ENCODE measurements around the gene ENDOG.

ENDOG gene

DNA sequence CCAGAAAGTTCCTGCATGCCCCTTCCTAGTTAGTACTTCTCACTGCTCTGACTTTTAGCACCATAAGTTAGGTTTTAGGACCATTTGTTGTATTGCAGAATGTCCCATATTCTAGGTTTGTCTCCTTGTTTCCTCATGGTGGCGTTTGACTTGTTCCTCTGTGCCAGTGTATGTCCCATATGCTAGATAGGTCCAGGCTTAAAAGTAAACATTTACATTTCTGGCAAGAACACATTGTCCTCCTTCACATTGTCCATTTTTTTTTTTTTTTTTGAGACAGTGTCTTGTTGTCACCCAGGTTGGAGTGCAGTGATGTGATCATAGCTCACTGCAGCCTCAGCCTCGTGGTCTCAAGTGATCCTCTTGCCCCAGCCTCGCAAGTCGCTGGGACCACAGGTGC is 15.8 kb upstream of the ENDOG start:
- no peak for DNase-seq

DNA sequence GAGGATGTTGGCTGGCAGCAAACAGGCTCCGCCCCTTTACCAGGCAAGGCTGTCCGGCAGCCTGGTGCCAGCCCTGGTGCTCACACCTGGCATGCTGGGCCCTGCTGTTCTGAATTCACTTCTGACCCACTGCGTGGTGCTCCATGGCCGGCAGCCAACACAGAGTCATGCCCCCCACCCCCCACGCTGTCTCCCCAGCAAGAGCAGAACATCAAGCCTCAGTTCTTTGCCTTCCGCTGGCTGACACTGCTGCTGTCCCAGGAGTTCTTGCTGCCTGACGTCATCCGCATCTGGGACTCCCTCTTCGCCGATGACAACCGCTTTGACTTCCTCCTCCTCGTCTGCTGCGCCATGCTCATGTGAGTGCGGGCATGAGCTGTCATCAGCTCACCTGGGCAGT is 12.6 kb upstream of the ENDOG start:
- no peak for DNase-seq

DNA sequence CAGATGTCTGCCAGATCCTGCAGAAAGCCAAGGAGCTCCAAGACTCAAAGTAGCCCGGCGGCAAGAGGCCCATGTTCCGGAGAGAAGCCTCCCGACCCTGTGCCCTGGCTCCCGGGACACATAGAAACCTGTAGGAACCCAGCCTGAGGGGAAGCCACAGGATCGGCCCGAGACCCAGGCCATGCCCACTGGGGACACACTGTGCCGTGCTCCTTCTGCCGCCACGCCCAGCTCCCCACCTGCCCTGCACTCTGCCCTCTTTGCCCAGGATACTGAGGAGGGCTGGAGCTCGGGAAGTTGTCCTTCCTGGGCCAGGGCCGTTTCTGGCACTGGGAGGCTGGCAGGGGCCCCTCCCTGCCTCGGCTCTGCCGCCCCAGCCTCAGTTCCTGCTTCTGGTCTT is 10.5 kb upstream of the ENDOG start:
- DNase-seq: no peak

DNA sequence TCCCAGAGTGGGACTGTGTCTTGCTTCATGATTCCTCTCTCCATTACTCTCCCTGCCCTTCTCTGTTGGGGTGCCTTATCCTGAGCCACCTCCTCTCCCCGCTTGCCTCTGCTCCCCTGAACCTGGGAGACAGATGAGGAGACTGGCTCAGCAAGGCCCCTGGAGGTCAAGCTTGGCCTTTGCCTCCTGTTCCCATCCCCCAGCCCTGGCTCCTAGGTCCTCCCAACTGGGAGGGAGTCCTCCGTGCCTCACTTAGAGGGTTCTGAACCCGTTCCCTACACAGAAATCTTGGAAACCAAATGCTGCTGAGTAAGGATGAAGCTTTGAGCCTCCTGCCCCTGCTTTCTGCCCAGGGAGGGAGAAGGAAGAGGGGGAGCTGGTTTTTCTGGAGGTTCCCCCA is 9.8 kb upstream of the ENDOG start:
- no peak for DNase-seq

DNA sequence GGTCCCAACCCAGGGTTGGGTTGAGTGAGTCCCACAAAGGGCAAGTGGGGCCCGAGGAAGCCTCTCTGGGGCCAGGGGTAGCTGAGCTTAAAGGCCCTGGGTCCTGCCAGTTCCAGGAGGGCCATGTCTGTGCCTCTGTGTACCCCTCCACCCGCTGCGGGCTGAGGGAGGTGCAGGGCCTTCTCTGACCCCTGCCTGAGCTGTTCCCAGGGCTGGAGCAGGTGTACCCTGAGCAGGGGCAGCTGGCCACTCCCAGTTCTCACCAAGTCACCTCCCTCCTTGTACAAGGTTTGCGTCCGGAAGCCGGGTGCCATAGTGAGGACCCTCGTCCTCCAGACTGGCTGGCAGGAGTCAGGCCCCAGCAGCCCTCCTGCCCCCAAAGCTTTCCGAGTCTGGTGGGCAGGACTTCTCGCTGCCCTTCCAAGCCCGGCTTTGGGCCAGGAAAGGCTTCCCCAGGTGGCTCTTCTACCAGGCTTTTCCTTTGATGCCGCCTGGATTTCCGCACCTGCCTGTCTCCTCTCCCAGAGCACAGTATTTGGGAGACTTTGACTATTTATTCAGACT is 9.2 kb upstream of the ENDOG start:
- DNase-seq: no peak

DNA sequence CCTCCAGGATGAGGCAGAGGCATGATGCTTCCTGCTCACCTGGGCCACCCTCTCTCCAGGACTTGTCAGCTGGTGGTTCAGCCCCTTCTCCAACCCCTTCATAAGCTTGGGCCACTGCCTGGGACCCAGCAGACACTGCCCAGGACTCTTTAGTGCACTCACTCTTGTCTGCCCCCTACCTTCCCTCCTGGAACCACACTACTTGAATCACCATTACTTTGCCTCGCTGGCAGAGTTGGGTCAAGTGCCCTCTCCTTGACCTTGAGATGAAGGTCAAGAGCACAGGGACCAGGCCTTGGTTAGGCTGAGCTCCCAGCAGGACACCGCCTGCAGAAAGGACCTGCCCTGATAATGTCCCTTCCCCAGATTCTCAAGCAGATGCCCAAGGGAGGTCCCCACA is 8.5 kb upstream of the ENDOG start:
- no peak for DNase-seq

DNA sequence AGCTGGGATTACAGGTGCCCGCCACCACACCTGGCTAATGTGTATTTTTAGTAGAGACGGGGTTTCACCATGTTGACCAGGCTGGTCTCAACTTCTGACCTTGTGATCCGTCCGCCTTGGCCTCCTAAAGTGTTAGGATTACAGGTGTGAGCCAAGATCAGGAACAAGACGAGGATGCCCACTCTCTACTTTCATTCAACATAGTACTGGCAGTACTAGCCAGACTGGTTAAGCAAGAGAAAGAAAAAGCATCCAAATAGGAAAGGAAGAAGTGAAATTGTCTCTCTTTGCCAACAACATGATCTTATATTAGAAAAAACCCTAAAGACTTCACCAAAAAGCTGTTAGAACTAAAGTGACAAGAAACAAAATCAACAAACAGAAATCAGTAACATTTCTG is 7.4 kb upstream of the ENDOG start:
- DNase-seq: no peak

DNA sequence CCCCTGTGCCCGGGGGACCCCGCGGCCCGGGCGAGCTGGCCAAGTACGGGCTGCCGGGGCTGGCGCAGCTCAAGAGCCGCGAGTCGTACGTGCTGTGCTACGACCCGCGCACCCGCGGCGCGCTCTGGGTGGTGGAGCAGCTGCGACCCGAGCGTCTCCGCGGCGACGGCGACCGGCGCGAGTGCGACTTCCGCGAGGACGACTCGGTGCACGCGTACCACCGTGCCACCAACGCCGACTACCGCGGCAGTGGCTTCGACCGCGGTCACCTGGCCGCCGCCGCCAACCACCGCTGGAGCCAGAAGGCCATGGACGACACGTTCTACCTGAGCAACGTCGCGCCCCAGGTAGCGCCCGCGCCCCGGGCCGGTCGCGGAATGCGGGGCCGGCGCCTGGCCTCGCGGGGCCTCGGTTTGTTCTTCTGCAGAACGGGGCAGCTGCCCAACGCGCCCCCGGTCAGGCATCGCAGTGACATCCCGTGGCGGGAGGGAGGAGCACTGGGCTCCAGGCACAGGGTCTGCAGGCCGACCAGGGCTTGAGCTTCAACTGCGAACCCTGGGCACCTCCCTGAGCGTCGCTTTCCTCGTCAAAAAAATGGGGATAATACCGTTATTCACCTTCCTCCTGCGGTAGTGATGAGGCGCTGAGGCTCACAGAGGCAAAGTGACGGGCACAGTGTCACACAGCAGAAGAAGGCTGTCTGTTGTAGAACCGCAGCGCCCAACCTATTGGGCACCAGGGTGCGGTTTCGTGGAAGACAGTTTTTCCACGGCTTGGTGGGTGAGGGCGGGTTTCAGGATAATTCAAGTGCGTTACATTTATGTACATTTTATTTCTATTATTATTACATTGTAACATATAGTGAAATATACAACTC is 777 bp downstream of the ENDOG start:
- peak in 2 of 4 experiments; percentile 27 to 51 for DNase-seq

DNA sequence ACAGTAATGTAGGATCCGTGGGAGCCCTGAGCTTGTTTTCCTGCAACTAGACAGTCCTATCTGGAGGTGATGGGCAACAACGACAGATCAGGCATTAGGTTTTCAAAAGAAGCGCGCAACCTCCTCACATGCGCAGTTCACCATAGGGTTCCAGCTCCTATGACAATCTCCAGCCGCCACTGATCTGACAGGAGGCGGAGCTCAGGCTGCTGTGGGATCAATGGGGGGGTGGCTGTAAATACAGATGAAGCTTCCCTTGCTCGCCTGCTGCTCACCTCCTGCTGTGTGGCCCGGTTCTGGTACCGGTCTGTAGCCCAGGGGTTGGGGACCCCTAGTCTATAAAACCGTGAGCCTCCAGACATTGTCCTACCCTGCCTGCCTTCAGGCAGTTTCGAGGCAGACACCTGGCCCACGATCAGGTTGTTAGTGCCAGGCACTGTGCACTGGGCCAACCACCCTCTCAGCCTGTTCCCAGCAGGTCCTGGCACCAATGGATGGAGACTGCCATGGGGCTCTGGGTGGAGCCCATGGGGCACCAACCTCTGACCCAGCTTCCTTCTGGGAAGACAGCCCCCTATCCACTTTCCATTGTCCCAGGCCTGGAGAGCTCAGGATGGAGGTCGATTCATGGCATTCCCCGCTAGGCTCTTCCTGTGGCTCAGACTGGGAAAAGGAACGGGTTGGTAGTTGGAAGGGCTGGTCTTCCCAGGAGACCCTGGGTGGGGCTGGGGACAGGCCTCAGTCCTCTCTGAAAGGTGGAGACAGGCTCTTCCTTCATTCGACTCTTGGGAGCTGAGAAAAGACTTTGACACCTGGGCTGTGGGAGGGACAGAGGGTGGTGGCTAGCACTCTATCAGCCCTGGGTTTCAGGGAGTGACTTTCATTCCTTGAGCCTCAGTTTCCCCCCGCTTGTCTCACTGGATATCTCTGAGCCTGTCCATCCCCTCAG is 1.7 kb downstream of the ENDOG start:
- no peak for DNase-seq

DNA sequence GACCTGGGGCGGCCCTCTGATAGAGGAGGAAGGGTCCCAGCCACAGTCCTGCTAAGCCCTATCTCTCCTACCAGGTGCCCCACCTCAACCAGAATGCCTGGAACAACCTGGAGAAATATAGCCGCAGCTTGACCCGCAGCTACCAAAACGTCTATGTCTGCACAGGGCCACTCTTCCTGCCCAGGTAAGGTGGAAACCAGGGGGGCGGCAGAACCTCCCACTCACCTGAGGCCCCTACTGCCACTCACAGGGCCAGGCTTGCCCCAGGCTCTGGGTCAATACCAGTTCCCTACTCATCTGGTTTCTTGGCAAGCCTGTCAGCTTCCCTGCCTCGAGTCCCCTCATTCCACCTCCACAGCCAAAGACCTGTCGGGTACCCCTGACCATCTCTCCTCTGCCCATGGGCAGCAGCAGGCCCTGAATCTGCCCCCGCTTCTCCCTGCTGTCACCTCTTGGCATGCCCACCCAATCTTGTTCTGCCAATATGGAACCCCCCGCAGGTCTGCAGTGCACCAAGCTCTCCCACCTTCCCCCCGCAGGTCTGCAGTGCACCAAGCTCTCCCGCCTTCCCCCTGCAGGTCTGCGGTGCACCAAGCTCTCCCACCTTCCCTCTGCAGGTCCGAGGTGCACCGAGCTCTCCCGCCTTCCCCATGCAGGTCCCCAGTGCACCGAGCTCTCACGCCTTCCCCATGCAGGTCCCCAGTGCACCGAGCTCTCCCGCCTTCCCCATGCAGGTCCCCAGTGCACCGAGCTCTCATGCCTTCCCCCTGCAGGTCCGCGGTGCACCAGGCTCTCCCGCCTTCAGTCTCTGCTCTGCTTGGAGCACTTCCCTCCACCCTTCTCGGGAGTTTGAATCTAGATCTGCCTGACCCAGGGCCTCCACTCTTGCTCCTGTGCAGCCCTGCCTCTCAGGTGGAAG is 2.6 kb downstream of the ENDOG start:
- DNase-seq: no peak

DNA sequence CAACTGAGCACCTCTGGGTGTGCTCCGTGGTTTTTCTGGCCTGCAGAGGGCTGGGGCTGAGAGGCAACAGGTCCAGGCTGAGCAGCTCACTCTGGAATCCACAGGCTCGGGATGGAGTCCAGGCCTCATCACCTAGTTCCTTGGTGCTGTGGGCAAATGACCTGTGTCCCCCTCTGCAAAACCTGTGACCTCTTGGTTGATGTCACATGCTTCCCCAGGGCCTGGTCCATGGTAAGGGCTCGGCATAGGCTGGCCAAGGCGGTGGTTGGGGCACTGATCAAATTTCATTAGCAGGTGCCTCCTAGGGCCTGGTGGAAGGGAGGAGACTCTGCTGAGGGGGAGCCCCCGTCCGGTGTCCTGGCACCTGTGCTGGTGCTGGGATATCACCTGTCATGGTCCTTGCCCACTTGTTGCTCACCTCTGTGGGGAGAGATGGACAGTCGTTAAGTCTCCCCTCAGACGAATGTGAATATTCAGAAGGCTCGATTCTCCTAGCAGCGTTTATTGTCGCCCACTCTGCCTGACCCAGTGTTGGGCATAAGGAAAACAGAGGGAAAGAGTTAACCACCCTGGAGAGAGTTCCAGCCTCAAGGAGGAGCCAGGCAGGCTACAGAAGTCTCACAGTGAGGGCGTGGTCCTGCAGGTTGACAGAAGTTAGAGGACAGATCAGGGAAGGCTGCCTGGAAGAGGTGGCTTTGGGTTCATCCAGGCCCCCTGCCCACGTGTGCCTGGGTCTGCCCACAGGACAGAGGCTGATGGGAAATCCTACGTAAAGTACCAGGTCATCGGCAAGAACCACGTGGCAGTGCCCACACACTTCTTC is 3.5 kb downstream of the ENDOG start:
- DNase-seq: no peak

DNA sequence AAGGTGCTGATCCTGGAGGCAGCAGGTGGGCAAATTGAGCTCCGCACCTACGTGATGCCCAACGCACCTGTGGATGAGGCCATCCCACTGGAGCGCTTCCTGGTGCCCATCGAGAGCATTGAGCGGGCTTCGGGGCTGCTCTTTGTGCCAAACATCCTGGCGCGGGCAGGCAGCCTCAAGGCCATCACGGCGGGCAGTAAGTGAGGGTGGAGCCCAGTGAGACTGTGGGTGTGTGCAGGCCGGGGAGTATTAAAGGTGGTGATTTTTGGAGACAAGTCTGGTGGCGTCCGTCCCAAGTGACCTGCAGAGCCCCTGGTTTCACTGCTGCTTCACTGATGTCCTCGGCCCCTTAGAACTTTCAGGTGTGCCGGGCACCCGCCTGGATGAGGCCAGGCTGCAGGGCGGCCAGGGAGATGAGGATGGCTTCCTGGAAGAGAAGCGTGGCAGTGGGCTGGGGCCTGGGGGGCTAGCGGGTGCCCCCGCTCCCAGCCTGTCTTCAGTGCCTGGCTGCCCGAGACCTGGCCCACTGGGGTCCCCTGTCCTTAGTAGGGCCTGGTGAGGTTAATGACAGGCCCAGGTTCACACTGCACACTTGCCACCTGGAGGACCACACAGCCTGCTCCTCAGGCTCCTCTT is 4.2 kb downstream of the ENDOG start:
- DNase-seq: no peak

DNA sequence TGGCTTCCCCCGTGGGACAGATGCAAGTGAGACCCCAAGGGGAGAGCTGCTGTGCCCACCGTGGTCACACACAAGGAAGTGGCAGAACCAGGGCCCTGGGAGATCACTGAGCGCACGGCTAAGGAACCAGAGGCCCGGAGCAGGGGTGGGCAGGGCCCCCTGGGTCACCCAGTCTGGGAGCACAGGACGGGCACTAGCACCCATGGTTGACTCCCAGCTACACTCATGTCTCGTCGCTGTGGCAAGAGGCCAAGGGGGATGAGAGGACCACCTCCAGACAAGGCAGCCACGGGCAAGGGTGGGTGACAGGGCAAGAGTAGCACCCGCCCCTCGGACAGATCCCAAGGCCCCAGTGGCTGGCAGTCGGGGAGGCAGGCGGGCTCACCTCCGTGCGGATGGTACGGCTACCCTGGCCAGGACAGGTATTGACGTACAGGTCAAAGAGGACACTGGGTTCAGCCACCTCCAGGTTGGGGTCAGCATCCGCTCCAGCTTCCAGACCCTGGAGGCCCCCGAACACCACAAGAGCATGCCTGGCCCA is 5.1 kb downstream of the ENDOG start:
- no peak for DNase-seq

DNA sequence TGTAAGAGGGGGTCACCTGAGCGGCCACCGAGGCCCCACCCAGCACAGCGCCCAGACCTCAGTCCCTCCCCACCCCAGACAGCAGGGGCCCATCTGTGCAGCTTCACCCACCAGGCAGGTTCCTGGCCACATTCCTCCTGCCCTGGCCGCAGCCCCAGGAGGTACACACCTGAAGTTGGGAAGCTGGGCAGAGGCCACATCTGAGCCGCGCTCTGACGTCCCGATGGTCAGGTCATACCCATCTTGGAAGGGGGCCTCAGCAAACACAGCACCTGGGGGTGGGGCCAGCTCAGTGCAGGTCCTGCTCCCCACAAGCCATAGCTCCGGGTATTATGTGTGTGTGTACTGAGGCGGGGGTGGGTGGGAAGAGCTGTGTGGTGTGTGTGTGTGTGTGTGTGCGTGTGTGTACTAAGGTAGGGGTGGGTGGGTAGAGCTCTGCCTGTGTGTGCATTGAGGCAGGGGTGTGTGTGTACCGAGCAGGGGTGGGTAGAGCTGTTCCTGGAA is 5.7 kb downstream of the ENDOG start:
- DNase-seq: no peak

DNA sequence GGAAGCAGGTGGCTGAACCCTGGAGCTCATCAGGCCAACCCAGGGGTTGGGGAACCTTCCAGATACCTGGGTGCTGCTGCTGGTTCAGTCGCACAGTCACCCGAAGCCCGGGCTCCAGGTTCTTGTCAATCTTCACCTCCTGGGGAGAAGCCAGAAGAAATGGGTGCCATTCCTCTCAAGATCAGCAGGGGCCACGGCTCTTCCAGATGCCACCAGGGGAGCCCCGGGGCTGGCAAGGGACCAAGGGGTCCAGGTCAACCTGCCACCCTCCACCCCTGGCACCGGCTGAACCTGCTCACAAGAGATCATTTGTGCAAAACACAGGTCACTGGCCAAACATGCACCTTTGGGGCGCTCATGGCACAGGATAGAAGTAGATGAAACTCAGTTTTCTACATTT is 6.6 kb downstream of the ENDOG start:
- no peak for DNase-seq

DNA sequence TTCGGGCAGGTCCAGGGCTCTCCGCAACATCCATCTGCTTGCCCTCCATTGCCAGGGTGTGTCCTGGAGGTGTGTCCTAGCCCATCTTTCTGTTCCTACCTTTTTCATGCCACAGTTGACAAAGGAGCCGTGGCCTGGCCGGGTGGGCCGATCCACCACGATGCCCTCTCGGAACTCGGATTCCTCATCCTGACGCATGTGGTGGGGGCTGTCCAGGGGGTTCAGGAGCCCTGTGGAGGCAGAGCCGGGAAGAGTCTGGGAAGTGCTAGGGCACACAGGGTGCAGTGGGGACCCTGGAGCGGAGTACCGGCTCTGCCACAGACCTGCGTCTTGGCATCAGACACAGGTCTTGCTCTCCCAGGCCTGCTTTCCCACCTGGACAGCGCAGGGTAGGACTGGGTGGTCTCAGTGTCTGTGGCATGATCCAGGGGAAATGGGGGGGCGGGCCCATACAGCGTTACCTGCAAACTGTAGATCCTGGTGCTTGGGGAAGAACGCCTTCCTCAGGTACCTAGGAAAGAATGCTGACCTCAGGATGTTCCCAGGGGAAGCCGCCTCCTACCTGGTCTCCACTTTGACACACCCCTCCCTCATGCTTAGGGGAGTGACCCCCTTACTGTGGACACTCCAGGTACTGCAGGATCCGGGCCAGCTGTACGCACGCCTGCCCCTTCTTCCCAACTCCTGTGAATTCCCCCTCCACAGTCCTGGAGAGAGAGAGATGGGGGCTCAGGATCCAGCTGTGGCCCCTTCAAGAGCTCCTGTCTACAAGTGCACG is 7.8 kb downstream of the ENDOG start:
- DNase-seq: no peak

DNA sequence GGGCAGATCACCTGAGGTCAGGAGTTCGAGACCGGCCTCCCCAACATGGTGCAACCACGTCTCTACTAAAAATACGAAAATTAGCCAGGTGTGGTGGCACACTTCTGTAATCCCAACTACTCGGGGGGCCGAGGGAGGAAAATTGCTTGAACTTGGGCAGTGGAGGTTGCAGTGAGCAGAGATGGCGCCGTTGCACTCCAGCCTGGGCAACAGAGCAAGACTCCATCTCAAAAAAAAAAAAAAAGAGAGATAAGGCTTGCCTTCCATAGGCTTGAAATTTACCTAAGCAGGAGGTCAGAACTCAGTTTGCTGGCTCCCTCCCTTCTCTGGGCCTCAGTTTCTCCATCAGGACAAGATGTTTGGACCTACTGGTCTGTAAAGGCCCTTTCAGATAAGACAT is 10.0 kb downstream of the ENDOG start:
- no peak for DNase-seq

DNA sequence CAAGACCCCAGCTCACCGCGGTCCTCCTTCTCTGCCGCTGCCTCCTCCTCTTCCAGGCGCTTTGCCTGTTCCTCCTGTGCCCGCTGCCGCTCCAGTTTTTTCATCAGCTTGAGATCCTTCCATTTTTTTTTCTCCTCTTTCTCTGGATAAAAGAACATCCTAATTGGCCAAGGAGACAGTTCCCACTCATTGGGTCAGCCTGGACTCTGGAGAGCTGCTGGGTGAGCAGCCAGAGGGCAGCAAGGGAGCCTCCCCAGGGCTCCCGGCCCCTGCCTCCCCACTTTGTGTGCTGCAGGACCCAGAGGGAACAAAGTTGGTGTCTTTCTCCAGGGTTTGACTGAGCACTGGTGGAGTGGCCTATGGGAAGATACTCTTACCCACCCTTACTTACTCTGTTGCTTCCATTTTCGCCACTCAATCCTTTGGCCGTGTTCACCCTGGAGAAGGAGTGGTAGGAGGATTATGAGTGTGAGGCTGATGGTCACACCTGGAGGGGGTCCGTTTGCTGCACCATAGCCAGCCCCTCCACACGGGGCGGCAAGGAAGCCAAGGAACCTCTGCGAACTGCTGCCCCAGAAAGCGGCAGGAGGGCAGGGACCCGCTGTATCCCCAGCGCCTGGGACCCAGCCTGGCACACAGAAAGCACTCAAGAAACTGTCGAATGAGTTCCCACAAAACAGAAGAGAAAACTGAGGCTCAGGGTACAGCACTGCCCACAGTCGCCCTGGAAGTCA is 10.6 kb downstream of the ENDOG start:
- no peak for DNase-seq
